ENCODE results near the gene KCNJ1.

The KCNJ1 gene

DNA sequence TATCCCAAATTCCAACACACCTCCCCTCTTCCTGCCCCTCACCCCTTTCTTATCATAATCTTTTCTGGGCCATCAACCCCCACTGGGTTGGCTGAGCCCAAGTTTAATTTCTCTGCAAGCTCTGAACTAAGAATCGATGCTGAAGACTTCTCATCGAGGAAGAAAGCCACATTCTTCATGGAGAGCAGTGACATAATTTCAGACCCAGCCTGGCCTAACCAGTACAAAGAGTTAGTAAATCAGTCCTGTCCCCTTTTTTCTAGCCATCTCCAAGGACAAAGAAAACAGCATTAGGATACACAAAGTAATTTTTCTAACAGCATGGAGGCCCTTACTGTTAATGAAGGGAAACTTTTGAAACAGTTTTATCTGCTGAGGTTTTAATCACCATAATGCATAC, 45.0 kb downstream of the KCNJ1 start:
- DNase-seq (ENCODE audit: low read depth): no peak

DNA sequence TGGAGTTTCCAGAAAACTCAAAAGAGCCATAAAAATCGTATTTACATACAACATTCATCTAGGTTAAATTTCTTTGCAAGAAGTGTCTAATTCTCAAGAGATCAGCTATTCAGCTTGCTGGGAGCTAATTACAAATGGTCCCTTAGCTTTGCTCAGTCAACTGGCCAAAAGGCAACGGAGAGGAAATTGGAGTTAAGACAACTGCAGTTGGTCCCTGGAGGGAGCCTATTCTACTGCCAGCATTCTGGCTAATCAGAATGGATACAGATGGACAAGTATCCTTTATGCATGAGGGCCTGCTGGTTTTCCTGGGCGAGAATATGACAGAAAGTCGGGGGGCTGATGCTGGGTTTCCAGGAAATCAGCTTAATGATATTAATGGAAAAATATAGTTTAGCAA, 45.5 kb downstream of the KCNJ1 start:
- DNase-seq (ENCODE audit: low read depth): no peak

DNA sequence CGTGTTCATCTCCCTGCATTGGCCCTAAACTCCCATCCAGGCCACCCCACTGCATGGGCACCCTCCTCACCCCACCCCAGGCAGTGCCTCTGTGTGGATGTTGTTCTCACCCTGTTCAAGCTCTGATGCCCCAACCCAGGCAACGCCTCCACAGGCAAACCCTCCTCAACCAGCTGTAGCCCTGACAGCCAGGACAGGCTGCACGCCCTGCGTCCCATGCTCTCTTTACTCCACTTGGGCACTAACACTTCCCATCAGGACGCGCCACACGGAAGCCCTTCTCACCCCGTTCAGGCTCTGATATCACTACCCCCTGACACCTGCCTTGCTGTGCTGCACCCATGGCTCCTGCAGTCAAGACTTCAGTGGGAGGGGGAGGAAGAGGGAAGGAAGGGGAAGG, 47.9 kb downstream of the KCNJ1 start:
- no peak for DNase-seq (ENCODE audit: low read depth)

DNA sequence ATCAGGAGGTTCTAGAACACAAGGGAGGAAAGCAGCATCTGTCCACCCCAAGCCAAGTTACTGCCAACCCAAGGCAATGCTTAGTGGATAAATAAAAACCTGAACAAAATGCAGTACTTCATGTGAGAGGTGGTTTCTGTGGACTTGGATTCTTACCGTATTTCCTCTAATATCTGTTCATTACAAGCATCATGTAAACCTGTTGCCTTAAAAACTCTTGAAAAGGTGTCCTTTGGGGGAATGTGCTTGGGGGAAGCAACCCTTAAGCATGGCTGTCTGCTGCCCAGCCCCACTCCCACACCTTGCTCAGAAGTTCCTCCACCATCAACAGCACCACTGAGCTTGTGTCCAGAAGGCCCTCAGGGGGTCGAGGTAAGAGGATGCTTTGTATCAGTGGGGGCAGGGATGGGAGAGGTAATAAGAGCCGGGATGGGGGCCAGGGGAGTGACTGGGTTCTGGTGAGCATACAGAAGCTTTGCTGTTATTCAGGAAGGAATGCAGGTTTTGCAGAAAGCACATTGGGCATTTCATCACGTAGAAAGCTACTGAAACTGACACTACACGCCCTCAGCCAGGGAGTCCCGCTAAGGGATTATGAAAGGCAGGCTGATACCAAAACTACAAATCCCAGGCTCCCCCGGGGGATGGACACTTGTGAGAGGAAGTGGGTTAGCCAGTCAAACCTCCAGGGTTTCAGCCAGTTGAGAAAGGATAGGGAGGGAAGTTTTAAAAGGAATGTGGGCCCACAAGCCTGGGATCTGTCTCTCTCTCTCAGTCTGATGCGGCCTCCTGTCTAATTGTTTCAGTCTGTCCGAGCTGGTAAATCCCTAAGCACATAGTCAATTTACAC, 52.0 kb downstream of the KCNJ1 start:
- DNase-seq (ENCODE audit: low read depth): peak; percentile 93

DNA sequence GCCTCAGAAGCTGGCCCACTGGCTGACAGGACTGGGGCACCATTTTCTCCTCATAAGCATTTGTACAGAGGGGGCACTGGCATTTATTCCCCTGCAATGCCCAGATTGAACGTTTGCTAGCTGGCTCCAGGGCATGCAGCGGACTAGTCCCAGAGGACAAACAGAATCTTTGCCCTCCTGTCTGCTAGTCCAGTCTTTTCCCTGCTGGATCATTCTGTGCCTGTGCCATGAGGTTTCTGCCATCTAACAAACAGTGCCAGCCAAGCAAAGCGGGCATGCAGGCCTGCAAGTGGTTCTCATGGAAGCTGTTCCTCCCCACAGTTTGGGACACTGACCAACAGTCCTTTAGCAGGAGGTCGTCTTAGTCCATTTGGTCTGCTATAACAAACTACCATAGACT, 53.4 kb downstream of the KCNJ1 start:
- DNase-seq (ENCODE audit: low read depth): no peak

DNA sequence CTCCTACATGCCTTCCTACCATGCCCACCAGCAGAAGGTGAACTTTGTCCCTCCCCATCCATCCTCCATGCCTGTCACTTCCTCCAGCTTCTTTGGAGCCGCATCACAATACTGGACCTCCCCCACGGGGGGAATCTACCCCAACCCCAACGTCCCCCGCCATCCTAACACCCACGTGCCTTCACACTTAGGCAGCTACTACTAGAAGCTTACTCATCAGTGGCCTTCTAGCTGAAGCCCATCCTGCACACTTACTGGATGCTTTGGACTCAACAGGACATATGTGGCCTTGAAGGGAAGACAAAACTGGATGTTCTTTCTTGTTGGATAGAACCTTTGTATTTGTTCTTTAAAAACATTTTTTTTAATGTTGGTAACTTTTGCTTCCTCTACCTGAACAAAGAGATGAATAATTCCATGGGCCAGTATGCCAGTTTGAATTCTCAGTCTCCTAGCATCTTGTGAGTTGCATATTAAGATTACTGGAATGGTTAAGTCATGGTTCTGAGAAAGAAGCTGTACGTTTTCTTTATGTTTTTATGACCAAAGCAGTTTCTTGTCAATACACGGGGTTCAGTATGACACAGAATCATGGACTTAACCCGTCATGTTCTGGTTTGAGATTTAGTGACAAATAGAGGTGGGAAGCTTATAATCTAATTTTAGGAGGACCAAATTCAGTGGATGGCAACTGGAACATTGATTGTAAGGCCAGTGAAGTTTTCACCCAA, 56.1 kb downstream of the KCNJ1 start:
- no peak for DNase-seq (ENCODE audit: low read depth)

DNA sequence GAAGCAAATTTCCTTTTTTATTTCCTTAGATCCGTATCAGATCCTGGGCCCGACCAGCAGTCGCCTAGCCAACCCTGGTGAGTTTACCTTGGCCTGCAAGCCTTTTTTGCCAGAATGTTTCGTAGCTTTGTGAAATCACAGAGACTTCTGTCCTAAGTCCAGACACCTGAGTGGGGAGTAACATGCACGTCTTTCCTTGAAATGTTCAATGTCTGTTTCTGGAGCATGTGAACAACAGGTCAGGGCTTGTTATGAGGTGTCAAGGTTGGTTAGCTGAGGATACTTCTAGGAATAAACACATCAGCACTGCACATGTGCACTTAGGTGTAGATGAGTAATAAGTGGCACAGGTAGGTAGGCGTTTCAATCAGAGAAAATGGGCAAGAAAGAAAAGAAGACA, 58.0 kb downstream of the KCNJ1 start:
- no peak for DNase-seq (ENCODE audit: low read depth)

DNA sequence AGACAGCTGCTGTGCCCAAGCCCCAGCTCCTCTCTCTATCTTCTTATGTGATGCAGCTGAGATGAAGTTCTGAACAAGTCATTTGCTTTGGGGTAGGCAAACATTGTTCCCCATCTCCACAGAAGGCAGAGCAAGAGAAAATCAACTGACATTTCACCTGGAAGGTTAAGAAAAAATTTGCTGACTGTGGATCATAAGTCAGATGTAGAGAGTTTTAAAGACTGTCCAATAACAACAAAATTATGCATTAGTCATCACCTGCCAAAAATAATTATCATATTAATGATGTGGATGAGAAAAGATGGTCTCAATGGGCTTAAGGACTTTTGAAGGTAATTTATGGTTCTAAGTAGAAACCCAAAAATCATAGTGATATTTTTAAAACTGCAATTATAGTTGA, 59.2 kb downstream of the KCNJ1 start:
- DNase-seq (ENCODE audit: low read depth): no peak

DNA sequence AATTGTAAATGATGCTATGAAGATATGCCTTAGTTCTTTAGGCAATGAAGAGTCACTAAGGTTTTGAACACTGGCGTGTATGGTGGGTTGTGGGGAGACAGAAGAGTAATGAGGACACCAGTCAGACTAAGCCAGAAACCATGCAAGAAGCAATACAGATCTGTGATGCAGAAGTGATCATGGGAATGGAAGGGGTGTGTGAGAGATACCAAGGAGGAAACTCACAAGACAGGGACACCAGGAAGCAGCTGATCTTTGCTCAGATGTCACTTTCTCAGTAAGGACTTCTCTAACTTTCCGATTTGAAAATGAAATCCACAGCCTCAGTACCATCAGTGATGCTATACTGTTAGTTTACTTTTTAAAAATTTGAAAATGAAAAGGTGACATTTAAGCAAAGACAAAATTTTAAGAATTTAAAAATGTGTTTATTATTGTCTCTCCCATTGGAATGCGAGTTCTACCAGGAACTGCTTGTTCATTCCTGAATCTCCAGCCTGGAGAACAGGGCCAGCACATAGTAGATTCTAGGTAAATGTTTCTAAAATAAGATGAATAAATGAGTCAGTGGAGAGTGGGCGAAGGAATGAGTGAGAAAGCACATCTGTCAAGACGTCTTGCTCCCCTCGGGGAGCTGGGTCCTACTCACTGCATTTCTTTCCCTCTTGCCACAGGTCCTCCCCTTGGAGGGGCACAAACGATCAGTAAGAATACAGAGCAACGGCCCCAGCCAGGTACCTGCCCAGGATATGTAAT, 60.4 kb downstream of the KCNJ1 start:
- DNase-seq (ENCODE audit: low read depth): peak; percentile 25

DNA sequence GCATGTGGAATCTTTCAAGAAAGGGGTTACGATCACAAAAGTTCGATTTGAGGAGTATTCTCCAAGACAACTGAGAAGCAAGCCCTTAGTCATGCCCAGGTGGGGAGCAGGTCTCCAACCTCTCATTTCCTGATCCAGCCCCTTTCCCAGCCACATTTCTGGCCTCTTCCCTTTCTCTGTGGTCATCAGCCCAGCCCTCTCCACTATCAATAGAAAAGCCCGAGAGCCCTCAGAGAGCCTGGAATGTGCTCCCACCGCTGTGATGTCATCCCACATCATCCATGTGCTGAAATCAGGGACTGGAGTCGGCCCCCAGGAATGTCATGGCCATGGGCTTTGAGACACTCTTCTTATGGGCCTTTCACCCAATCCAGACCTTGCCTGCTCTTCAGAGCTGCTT, 62.6 kb downstream of the KCNJ1 start:
- DNase-seq (ENCODE audit: low read depth): peak; percentile 34

DNA sequence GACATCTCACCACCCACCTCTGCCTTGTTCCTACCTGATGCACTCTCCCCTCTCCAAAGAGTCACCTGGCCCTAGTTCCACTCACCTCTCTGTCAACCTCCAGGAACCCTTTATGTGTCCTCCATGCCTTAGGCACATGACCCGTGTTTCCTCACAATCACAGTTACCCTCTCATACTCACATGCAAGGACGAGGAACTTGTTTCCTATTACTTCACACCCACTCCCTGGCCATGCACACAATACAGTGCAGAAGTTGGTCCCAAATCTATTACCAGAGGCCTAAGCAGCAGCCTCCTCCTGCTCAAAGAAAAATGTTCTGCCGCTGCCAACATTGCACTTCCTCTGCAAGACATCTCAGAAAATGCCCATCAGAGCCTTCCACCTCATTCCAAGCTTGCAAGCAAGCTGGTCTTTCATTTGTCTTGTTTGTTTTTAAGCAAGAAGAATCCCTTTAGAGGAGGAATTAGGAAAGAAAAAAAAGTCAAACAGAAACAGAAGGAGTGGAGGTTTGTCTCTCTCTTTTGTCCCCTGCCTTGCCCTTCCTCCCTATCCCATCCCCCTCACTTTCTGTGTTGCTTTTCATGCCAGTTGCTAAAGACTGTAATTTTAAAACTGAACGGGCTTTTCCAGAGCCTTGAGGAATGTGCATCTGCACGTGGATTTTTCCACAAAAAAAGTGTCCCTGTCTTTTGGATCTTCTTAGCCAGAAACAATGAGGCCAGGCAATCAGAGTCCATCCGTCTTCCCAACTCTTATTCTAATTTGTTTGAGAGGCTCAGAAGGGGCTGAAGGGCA, 63.4 kb downstream of the KCNJ1 start:
- DNase-seq (ENCODE audit: low read depth): no peak

DNA sequence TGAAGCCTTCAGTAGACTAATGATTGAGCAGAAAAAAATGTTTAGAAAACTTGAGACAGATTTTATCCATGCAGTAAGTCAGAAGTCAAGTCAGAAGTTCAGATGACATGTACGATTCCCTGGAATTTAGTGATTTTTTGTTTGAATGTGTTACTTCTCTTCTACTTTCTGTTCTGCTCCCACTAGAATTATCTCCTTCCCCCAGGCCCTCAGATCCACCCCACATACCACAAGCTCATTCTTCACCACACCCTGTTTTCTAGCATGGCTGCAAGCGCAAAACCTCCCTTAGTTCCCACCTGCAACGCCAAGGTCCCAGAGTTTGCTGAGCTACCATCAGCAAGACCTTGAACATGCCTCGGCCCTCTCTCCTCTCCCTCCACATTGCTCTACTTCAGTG, 64.1 kb downstream of the KCNJ1 start:
- DNase-seq (ENCODE audit: low read depth): no peak

DNA sequence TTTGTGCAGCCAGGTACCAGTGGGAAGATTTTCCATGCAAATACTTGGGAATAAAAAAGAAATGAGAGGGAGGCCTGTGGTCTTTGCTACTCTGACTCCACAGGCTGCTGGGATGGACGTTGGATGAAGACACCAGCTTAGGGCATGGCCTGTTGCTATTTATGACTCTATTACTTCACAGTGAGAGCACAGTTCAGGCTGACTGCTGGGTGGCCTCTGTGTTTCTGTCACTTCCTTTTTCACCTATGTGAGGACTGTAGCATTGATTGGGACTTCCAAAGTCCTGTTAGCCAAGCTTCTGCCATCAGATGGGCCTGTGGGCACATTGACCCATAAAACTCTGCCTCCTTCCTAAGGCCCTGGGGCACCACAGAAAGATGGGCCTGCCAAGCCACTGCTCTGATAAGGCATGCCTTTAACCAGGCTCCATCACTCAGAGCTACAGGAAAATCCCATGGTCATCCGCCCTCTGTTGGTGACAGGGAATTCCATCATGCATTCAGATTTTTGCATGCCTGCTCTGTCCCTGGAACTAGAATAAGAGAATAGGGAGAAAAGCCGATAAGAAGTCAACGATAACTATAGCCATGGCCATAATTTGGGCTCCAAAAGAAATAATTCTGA, 64.6 kb downstream of the KCNJ1 start:
- DNase-seq (ENCODE audit: low read depth): peak; percentile 35

DNA sequence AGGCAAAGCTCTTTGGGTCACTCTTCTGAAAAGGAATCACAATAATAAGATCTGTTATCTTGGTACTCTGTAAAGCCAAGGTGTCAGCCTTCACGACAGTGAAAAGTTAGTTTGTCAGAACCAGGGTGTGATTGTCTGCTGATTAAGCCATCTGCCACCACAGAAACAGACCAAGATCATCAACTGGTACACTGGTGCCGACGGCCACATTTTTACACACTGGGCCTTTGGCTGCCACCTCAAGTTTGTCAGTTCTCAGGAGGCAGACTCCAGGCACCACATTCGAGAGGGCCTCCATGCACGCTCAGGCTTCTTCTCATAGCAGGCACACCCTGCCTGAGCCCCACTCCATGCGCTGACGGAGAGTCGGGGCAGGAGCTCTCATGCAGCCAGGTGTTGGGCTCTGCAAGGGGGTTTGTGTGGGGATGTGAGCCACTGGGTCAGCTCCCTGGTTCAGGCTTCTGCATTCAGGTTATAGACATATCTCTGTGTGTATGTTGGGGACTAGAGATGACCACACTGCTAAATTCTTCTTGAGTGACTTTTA, 66.2 kb downstream of the KCNJ1 start:
- no peak for DNase-seq (ENCODE audit: low read depth)

DNA sequence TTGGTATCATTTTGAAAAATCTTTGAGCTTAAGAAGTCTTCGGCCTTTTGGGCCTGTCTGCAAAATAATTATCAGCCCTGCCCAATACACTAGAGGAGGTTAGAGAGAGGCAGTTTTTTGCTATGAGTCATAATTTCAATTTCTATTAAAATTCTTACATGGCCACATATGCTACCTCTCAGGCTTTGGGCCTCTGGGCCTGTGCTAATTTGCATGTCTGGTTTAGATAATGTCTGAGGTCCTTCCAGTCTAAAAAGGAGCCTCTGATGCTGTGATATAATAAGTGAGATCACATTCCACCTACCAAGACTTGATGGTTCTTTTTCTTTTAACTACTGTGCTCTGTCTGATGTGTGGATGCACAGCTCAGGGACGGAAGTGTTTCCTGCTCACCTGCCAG, 70.8 kb downstream of the KCNJ1 start:
- DNase-seq (ENCODE audit: low read depth): no peak

DNA sequence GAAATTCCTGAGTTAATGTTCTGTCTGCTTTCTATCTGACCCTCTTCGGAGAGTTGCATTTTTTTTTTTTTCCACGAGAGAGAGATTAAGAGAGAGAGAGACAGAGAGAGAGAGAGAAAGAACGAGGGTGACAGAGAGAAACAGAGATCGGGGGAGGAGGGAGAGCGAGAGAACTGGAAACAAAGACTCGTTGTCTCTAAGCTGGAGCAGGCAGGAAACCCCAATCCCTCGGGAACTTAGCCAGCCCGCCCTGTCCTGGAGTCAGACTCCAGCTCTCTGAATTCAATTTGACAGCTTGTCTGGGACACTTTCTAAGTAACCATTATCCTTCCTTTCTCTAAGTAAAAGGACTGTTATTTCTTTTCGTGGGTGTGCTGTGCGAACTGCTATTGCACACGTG, 76.9 kb downstream of the KCNJ1 start:
- peak; percentile 38 for DNase-seq (ENCODE audit: low read depth)

DNA sequence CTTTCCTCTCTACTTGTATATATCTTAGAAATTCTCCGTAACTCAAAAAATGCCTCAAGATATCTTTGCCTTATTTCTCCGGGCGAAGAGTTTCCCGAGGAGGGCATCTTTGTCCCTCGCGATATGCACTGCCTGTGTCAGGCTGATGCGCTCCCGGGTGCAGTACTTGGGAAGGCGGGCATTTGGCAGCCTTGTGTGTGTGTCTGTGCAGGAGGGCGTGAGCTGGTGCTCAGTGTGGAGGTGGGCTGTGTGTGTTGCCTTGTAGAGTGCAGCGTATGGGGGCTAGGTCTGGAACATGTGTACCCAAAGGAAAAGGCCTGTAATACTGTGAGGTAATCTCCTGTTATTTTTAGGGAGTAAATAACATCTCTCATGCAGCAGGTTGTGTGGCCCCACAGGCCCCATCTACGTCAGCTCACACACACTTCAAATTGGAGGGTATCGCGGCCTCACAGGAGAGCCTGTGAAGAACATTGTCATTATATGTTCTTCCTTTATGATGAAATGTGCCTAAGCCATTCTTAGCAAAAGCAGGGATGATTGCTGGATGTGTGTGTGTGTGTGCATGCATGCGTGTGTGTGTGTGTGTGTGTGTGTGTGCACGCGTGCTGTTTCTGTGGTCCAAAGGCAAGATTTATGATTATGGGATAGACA, 77.5 kb downstream of the KCNJ1 start:
- DNase-seq (ENCODE audit: low read depth): no peak

Data from amniotic epithelial cell (primary cell).